Measurements from ENCODE around the gene RNF207. TPM values are rescaled to one million over a fixed set of nuclear protein-coding genes. Genes with fewer than 3 reads are reported as not detected.

The RNF207 gene
- total RNA-seq, 2 donors from 2014 or later = 28.9 to 53.0 TPM

DNA sequence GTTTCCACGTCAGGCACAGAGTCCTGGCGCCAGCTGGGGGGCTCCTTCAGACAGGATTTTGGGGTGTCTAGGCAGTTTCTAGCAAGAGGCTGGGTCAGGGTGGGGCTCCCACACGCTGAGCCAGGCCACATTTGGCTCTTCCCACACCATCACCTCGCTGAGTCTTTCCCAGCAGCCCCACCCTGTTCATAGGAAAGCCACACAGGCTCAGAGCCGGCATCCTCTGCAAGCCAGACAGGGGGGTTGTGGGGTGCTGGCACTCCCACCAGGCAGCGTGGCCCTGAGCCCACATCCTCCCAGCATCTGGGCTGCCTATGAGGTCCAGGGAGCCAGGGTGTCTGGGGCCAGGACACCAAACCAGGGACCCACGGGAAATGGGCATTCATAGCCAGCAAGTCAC is 57.8 kb downstream of the RNF207 start:
- no peaks in the 10 kb centered on the region for H3K9me3 ChIP-seq
- H3K27ac ChIP-seq = peak overlapping the region in 1 of 2 donors; percentile 74
- no peak for DNase-seq (ENCODE audit: low spot score)
- H3K27me3 ChIP-seq = no peaks in the 10 kb centered on the region
- TF ChIP-seq CTCF (IDR thresholded peaks at IDR 0.05) = no peak
- H3K36me3 ChIP-seq = no peaks in the 10 kb centered on the region
- peaks cover 0 to 47% of the 10 kb centered on the region in 2 donors for H3K4me1 ChIP-seq
- H3K4me3 ChIP-seq = no peak overlapping the region

DNA sequence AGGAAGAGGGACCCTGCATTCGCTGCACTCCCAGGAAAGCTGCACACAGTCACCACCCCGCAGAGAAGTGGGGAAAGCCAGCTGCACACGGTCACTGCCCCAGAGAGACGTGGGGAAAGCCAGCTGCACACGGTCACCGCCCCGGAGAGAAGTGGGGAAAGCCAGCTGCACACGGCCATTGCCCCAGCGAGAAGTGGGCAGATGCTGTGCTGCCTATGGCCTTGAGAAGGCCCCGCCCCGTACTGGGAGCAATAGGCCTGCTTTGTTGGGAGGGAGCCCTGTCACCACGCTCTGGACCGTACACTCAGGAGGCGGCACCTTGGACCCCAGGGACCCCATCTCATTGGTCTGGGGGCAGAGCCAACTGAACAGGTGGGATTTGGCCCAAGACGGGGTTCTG is 59.2 kb downstream of the RNF207 start:
- Histone ChIP-seq H3K4me1 (peaks cover 0 to 35% of the 10 kb centered on the region in 2 donors), H3K9me3 (no peaks in the 10 kb centered on the region), H3K36me3 (no peaks in the 10 kb centered on the region), H3K27ac (no peak overlapping the region), H3K27me3 (no peaks in the 10 kb centered on the region), H3K4me3 (no peak overlapping the region)
- no peak for DNase-seq (ENCODE audit: low spot score)
- no peak for TF ChIP-seq CTCF (IDR thresholded peaks at IDR 0.05)

GRCh38 chr1:6266641-6267040 is 60.7 kb downstream of the RNF207 start:
- DNase-seq (ENCODE audit: low spot score) = no peak
- Histone ChIP-seq H3K9me3 (no peaks in the 10 kb centered on the region), H3K4me1 (peaks cover 0 to 25% of the 10 kb centered on the region in 2 donors), H3K27me3 (no peaks in the 10 kb centered on the region), H3K4me3 (no peak overlapping the region), H3K36me3 (no peaks in the 10 kb centered on the region), H3K27ac (no peak overlapping the region)
- TF ChIP-seq CTCF (IDR thresholded peaks at IDR 0.05) = no peak

DNA sequence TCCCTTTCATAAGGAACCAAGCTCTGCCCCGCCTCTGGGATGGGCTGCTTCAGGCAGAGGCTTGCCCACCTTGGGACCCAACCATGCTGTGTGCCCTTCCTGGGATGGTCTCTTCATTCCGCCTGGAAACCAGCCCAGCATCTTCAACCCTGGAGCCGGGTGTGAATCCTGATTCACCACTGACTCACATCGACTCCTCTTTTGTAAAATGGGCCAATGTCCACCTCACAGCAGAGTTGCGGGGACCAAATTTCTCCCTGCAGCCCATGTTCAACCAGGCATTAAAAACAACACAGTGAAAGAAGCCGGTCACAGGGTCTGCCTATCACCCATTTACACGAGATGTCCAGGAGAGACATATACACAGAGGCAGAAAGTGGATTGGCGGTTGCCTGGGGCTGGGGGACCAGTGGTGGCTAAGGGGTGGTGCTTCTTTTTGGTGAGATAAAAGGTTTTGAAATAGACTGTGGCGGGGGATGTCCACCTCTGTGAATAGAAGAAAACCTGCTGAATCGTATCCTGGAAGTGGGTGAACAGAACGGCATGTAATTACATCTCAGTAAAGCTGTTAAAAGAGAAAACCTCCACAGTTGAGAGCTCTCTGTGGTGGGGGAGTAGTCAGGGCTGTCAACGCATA is 61.9 kb downstream of the RNF207 start:
- Histone ChIP-seq H3K4me1 (peaks cover 0 to 13% of the 10 kb centered on the region in 2 donors), H3K9me3 (no peaks in the 10 kb centered on the region), H3K36me3 (no peaks in the 10 kb centered on the region), H3K27me3 (no peaks in the 10 kb centered on the region), H3K4me3 (no peak overlapping the region), H3K27ac (no peak overlapping the region)
- TF ChIP-seq CTCF (IDR thresholded peaks at IDR 0.05) = no peak
- DNase-seq (ENCODE audit: low spot score) = no peak

DNA sequence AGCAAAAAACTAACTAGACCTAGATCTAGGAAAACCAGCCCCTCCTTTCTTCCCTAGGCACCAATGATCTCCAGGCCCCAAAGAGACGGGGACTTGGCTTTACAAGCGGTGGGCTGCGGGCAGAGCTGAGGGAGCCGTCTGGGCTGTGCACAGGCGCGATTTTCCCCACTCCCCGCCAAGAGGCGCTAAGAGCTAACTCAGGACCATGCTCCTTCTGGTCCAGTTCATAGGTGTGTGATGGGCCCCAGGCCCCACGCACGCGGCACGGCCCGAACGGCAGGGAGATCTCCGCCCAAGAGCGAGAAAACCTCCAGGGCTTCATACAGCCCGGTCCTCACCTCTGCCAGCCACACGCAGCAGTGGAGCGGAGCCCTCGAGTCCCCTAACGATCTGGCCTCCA is 62.5 kb downstream of the RNF207 start:
- no peak overlapping the region for H3K27ac ChIP-seq
- no peak for TF ChIP-seq CTCF (IDR thresholded peaks at IDR 0.05)
- H3K9me3 ChIP-seq = no peaks in the 10 kb centered on the region
- H3K4me3 ChIP-seq = no peak overlapping the region
- H3K27me3 ChIP-seq = no peaks in the 10 kb centered on the region
- DNase-seq (ENCODE audit: low spot score) = no peak
- H3K4me1 ChIP-seq = peaks cover 0 to 7% of the 10 kb centered on the region in 2 donors
- no peaks in the 10 kb centered on the region for H3K36me3 ChIP-seq

DNA sequence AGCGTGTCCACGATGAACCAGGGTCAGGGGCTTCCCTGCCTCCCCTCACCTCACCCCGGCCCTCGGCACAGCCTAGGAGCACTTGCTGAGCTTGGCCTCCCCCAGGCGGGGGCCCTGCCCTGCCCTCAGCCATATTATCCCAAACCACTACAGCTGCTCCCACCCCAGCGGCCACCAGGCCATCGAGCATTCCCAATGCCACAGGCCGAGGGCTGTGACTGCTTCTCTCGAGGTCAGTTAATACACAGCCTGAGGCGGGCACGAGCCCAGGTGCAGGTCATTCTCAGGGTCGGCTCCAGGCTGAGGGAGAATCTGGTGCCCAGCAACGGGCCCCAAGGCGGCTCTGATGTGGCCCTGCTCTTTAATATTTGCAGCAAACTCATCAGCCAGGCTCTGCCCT is 63.4 kb downstream of the RNF207 start:
- no peaks in the 10 kb centered on the region for H3K36me3 ChIP-seq
- H3K4me3 ChIP-seq = no peak overlapping the region
- H3K4me1 ChIP-seq = no peaks in the 10 kb centered on the region
- TF ChIP-seq CTCF (IDR thresholded peaks at IDR 0.05) = no peak
- H3K27me3 ChIP-seq = no peaks in the 10 kb centered on the region
- DNase-seq (ENCODE audit: low spot score) = no peak
- H3K27ac ChIP-seq = no peak overlapping the region
- H3K9me3 ChIP-seq = no peaks in the 10 kb centered on the region
